HCT116 (cell line): Measurements from ENCODE around the gene MRPL18. TPM values are rescaled to one million over a fixed set of nuclear protein-coding genes. Genes with fewer than 3 reads are reported as not detected.

Experiments used
- ATF3 ChIP-seq: IDR thresholded peaks from 2 replicates; pipeline ENCODE4 v1.6.1; 2012
- ELF1 ChIP-seq: IDR thresholded peaks from 2 replicates; pipeline ENCODE4 v1.6.1; 2012; ENCODE audit warnings: low read depth, borderline replicate concordance
- FOSL1 ChIP-seq: IDR thresholded peaks from 2 replicates; pipeline ENCODE4 v1.6.1; 2012; ENCODE audit warnings: low read depth
- POLR2A ChIP-seq: IDR thresholded peaks from 2 replicates; pipeline ENCODE4 v1.7.0; 2011; ENCODE audit warnings: borderline replicate concordance; ENCODE audit not compliant: insufficient read depth, insufficient read length; ENCODE audit errors: extremely low read depth
- POLR2AphosphoS5 ChIP-seq: IDR thresholded peaks from 2 replicates; pipeline ENCODE4 v1.6.1; 2011; ENCODE audit warnings: mild to moderate bottlenecking, low read depth, low read length, moderate library complexity
- SRF ChIP-seq: IDR thresholded peaks from 2 replicates; pipeline ENCODE4 v1.6.1; 2012; ENCODE audit warnings: low read depth
- YY1 ChIP-seq: IDR thresholded peaks from 2 replicates; pipeline ENCODE4 v1.6.1; 2011; ENCODE audit warnings: low read length, low read depth, moderate library complexity, mild to moderate bottlenecking; ENCODE audit not compliant: insufficient replicate concordance; ENCODE audit errors: extremely low read depth
- ZBTB33 ChIP-seq: IDR thresholded peaks from 2 replicates; pipeline ENCODE4 v1.6.1; 2011; ENCODE audit warnings: mild to moderate bottlenecking, low read length, moderate library complexity; ENCODE audit not compliant: insufficient replicate concordance; ENCODE audit errors: extremely low read depth
- ZFX ChIP-seq: fragments of 450-650 bp; IDR thresholded peaks from 2 replicates; pipeline ENCODE4 v1.6.1; 2017
- ZNF274 ChIP-seq: fragments of 200-500 bp; sonication (Bioruptor generic); IDR thresholded peaks from 2 replicates; pipeline ENCODE4 v1.6.1; 2014; ENCODE audit warnings: mild to moderate bottlenecking, low read depth, low read length, inconsistent platforms
- total RNA-seq: library from RNA; stranded (reverse); gene quantifications from one replicate; pipeline ENCODE4 v1.2.1, GENCODE V29; 2021; ENCODE audit not compliant: unreplicated experiment
- TF ChIP-seq, protein P1 (sequence below): IDR thresholded peaks from 2 replicates; pipeline ENCODE4 v1.6.1; 2012; ENCODE audit warnings: low read depth

Gene MRPL18
- total RNA-seq, 1 experiment from 2014 or later: 106 TPM

DNA sequence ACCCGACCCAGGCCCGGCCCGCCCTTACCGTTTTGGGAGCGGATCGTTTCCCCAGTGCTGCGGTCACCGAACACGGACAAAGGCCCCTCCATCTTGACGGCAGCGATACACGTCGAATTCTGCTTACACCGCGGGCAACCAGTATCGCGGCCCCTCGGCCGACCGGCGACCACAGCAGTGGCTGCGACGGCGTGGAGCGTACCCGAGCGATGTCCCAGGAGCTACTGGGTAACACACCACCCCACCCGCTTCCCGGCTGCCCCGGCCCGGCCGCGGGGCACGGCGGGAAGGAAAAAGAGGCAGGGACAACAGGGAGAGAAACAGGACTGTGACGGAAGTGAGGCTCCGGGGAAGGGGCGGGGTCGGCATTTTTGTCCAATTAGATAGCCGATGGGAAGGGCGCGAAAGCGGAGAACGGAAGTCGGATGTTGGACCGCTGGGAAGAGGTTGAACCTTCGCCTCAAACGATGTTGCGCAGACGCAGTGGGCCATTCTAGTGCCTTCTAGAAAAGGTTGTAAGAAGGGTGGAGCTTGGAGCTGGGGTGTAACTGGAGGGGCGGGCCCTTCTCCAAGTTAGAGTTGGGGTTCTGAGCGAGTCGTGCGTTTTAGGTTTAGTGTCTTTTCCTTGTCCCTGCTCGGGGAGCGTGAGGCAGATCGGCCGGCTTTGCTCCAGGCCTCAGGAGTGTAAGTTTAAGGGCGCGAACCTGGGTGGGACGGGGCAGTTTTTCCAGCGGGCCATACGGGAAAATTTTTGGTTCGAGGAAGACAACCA is 704 bp upstream of the MRPL18 start, which contains the start of gene TCP1 (continued):
- no peak for TF ChIP-seq ZBTB33
- TF ChIP-seq, protein P1, sequence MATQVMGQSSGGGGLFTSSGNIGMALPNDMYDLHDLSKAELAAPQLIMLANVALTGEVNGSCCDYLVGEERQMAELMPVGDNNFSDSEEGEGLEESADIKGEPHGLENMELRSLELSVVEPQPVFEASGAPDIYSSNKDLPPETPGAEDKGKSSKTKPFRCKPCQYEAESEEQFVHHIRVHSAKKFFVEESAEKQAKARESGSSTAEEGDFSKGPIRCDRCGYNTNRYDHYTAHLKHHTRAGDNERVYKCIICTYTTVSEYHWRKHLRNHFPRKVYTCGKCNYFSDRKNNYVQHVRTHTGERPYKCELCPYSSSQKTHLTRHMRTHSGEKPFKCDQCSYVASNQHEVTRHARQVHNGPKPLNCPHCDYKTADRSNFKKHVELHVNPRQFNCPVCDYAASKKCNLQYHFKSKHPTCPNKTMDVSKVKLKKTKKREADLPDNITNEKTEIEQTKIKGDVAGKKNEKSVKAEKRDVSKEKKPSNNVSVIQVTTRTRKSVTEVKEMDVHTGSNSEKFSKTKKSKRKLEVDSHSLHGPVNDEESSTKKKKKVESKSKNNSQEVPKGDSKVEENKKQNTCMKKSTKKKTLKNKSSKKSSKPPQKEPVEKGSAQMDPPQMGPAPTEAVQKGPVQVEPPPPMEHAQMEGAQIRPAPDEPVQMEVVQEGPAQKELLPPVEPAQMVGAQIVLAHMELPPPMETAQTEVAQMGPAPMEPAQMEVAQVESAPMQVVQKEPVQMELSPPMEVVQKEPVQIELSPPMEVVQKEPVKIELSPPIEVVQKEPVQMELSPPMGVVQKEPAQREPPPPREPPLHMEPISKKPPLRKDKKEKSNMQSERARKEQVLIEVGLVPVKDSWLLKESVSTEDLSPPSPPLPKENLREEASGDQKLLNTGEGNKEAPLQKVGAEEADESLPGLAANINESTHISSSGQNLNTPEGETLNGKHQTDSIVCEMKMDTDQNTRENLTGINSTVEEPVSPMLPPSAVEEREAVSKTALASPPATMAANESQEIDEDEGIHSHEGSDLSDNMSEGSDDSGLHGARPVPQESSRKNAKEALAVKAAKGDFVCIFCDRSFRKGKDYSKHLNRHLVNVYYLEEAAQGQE: no peak
- no peak for TF ChIP-seq FOSL1
- peak; percentile 97 for TF ChIP-seq POLR2AphosphoS5
- no peak for TF ChIP-seq ZNF274
- no peak for TF ChIP-seq ATF3
- TF ChIP-seq ELF1: peak; percentile 71
- no peak; the same call in 1 of the 2 replicates for TF ChIP-seq SRF
- peak; percentile 80; the same call in 1 of the 2 replicates for TF ChIP-seq ZFX
- peak; percentile 72 for TF ChIP-seq YY1
- peak; percentile 96 for TF ChIP-seq POLR2A
